GM12875 (cell line): Measurements from ENCODE around the gene CCDC88C.

Source experiments
- H3K4me3 ChIP-seq: one replicate; pipeline ENCODE4 v1.5.1; 2011; ENCODE audit warnings: low read depth, low read length, control low read depth
- TF ChIP-seq, protein P1 (sequence below): IDR thresholded peaks from 2 replicates; pipeline ENCODE4 v1.5.1; 2011; ENCODE audit warnings: low read depth, mild to moderate bottlenecking, control low read depth, inconsistent platforms, low read length, moderate library complexity, borderline replicate concordance; ENCODE audit not compliant: insufficient read depth

Gene CCDC88C

DNA sequence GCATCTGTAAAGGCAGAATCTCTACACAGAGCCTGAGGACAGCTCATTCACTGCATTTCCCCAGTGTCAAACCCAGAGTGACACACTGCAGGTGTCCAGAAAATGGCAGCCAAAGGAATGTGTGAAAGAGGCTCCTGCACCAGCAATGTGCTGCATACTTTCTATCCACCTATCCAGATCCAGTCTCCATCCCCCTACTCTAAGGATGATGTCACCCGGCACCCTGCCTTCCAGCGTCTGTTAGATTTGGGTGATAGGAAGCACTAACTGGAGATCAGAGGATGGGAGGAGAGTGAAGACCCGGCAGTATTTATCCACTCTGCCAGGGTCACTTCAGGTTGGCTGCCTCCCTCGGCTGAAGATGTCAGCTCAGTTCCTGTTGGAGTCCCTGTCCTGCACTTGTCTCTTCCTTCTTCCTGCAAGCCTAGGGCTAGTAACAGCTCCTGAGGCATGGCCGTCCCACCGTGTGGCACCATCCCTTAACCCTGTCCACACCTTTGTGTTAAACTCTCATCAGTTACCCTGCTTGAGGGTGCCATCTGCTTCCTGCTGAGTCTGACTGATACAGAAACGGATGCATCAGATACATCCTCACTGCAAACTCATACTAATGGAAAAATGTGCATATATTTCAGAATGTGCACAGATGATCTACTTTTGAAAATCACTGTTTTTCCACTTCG lies 160.2 kb downstream of the CCDC88C start:
- TF ChIP-seq, protein P1, sequence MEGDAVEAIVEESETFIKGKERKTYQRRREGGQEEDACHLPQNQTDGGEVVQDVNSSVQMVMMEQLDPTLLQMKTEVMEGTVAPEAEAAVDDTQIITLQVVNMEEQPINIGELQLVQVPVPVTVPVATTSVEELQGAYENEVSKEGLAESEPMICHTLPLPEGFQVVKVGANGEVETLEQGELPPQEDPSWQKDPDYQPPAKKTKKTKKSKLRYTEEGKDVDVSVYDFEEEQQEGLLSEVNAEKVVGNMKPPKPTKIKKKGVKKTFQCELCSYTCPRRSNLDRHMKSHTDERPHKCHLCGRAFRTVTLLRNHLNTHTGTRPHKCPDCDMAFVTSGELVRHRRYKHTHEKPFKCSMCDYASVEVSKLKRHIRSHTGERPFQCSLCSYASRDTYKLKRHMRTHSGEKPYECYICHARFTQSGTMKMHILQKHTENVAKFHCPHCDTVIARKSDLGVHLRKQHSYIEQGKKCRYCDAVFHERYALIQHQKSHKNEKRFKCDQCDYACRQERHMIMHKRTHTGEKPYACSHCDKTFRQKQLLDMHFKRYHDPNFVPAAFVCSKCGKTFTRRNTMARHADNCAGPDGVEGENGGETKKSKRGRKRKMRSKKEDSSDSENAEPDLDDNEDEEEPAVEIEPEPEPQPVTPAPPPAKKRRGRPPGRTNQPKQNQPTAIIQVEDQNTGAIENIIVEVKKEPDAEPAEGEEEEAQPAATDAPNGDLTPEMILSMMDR: no peak

DNA sequence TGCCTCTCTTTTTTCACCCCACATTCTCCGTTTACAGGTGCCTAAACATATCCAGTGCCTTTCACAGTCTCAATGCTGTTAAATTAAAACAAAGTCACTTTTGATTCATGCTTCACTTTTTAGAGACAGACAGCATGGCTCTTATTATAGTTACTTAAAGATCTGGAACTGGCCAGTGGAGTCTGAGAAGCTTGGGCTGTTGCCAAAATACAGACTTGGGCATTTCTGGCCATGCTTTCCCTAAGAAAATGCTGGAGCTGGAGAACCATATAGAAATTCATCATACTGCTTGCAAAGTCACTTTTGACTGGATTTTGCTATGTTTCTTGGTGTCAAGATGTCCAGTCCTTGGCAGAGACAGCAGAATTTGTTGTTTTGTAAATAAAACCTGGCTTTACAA lies 161.0 kb downstream of the CCDC88C start:
- H3K4me3 ChIP-seq: no peak overlapping the region
- TF ChIP-seq, protein P1: no peak

More for the DNA sequence above, 160.2 kb downstream of the CCDC88C start:
- H3K4me3 ChIP-seq: no peak overlapping the region

DNA sequence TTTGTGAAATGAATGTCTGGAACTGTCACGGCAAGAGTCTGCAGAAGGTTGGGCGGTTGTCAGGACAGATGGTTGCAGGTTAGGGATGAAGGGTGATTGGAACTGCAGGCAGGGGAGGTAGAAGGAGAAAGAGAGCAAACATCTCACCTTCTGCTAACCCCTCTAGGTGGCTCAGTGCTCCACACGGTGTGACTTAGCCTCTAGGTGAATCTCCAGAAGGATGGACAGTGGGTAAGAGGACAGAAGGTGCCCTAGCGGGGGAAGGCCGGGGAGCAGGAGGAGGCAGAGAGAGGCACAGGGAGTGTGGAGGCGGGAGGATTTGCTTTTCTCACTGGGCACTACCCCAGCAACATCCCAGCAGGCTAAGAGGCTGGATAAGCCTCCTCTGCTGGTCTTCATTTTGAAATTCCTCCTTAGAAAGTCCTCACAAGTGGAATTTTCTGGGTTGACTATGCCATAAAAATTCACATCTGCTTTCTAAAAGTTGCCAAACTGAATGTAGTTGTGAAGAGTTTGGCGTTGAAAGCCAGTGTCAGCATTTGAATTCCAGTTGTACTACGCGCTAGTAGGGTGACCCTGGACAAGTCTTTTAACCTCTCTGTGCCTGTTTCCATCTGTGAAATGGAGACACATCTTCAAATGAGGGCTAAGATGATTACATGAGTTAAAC lies 162.5 kb downstream of the CCDC88C start:
- no peak overlapping the region for H3K4me3 ChIP-seq
- TF ChIP-seq, protein P1: no peak

DNA sequence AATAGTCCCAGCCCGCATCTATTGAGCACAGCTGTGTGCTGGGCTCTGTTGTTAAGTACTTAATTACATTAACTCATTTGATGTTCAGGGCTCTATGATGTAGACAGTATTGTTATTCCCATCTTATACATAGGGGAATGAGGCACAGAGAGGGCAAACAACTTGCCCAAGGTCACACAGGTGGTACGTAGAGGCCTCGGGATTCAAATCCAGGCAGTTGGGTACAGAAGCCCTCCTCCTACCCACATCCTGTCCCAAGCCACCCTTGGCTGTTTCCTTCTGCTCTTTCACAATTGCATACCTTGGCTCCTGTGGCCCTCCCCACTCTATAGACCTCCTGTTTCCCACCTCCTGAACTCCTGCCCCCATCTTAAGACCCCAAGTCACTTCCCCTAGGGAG lies 163.2 kb downstream of the CCDC88C start:
- H3K4me3 ChIP-seq: no peak overlapping the region
- TF ChIP-seq, protein P1: no peak

DNA sequence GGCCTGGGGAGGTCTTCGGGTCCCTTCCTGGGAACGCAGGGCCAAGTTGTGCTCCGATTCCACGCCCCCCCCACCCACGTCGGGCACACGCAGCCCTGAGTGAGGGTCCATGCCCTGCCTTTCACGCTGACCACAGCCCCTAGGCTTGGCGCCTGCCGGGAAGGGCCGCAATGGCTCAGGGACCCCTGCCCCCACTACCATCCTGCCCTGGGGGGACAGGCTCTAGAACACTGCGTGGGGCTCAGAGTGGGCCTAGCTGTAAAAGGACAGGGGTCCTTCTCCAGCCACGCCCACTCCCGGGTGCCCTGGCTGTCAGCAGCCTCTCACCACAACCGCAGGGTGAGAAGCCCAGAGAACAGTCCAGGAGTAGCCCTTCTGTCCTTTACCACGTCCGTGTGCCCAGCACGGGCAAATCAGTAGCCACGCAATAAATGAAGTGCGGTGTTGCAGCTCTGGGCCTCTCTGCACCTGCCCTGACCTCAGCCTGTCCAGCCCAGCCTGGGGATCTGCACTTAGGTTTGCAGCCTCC lies 163.8 kb downstream of the CCDC88C start:
- TF ChIP-seq, protein P1: no peak

DNA sequence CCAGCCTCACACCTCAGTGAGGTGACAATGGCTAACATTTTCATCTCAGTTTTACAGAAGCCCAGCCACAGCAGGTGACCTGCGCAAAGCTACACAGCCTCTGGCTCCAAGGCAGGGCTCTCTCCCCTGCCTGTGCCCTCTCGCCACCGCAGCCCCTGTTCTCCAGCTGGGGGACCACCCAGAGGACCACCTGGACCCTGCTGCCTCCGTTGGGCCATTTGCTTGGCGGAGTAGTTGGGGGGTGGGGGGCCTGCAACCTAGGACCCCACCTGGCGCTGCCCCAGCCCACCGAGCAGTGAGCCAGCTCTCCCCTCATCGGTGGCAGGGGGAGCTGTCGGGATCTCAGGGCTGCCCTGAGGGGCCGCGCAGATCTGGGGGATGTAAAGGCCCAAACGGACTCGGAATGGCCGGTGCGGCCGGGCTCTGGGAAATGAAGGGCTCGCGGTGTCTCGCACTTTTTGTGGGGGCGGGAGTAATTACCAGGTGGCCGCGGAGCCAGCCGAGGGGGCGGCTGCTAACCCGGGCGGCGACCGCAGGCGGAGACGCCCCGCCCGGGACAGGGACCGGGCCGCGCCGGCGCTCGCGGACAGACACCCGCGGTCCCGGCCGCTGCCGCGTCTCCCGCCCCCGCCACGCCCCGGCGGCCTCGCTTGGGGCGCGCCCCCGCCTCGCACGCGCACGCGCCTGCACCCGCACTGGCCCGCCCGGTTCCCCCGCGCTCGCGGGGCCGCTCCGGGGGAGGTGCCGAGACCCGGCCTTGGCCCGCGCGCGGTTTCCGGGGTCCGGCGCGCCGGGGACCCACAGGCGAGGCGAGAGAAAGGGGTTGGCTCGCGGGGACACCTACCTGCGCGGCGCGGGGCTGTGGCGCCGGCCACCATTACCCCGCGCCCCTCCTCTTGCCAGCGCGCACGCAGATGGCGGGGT lies 164.5 kb downstream of the CCDC88C start:
- TF ChIP-seq, protein P1: no peak
- peak overlapping the region; percentile 54 for H3K4me3 ChIP-seq

More for the DNA sequence above, 163.8 kb downstream of the CCDC88C start:
- peak overlapping the region; percentile 54 for H3K4me3 ChIP-seq
